PC-9 (cell line): ENCODE measurements around the gene TARDBP.
"Not testable (repeated sequence)": the region's sequence is repeated elsewhere in the genome, so short reads cannot be mapped to it uniquely, and the experiment has no call there.

ENCODE experiments used
- CTCF ChIP-seq: fragments of 200-600 bp; sonication (generic); conservative IDR thresholded peaks from 2 replicates; pipeline ENCODE4 v1.6.1; 2017; ENCODE audit warnings: mixed run types, antibody characterized with exemption, mild to moderate bottlenecking, moderate library complexity
- EZH2 ChIP-seq: fragments of 200-600 bp; sonication (generic); IDR thresholded peaks from 2 replicates; pipeline ENCODE4 v1.8.0; 2017; ENCODE audit warnings: antibody characterized with exemption, low read depth

GRCh38 chr1:11019358-11019757 is 6.9 kb downstream of the TARDBP start:
- not testable (repeated sequence) for TF ChIP-seq CTCF, EZH2
